HG03097 (cell line): Measurements from ENCODE around the gene B4GALT5.

ENCODE experiments used
- ATAC-seq: cut with Tn5 transposase; IDR thresholded peaks from one replicate; pipeline ENCODE4 v1.9.1; 2021; ENCODE audit not compliant: unreplicated experiment, low FRiP score

Gene B4GALT5

DNA sequence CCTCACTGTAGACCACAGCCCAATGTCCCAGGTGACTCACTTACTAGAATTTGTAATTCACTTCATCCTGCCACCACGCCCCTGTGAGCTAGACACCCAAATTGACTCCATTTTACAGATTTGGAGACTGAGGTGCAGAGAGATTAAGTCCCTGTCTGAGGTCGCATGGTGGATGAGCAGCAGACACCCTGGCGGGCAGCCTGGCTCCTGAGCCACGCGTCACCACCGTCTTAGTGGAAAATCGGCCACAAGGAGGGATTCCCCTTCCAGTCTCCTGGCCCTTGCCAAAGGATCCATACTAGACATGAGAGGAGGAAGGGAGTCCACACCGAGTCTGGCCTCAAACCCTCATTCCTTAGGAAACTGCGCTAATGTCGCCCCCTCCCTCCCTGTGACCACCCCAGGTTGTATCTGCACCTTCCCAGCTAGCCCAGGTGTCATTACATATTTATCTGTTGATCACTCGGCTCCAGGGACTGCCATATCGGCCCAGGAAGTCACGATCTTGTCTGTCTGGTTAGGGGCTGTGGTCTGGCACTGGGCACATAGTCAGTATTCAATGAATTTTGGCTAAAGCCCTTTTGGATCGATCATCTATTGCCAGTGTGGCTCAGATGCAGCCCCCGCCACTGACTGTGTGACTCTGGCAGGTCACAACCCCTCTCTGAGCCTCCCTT lies 120.1 kb downstream of the B4GALT5 start:
- no peak for ATAC-seq

DNA sequence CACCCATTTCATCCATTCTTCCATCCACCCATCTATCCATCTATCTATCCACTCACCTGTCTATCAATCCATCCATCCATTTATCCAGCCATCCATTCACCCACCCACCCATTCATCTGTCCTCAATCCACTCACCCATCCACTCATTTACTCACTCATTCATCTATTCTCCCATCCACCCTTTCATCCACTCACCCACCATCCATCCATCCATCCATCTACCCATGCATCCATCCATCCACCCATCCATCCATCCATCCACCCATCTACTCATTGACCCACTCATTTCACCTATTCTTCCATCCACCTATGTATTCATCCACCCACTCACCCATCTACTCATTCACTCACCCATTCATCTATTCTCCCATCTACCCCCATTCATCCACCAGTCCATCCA lies 121.6 kb downstream of the B4GALT5 start:
- ATAC-seq = no peak

DNA sequence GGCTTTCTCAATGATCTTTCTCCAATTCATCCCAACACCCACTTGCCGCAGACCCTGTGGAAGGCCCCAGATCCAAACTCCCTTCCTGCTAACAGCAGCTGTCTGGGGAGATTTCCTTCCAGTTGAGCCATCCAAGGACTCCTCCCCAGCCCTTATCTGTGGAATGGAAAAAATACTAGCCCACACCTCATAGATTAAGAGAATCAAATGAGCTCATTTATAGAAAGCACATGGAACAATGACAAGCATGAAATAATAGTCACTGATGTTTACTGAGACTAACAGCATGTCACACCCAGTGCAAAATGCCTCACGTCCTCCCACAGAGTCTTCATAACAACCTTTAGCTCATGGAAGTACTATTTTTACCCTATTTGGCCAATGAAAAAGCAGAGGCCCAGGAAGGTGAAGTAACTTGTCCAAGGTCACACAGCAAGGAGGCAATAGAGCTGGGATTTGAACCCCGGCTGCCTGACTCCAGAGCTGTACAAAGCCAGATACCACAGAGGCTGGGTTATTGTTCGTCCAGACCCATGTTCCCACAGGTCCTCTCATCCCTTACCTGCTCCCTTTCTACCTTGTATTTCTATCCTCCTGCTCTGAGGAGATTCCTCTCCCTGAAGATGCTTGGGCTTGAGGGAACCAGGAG lies 122.3 kb downstream of the B4GALT5 start:
- no peak for ATAC-seq

DNA sequence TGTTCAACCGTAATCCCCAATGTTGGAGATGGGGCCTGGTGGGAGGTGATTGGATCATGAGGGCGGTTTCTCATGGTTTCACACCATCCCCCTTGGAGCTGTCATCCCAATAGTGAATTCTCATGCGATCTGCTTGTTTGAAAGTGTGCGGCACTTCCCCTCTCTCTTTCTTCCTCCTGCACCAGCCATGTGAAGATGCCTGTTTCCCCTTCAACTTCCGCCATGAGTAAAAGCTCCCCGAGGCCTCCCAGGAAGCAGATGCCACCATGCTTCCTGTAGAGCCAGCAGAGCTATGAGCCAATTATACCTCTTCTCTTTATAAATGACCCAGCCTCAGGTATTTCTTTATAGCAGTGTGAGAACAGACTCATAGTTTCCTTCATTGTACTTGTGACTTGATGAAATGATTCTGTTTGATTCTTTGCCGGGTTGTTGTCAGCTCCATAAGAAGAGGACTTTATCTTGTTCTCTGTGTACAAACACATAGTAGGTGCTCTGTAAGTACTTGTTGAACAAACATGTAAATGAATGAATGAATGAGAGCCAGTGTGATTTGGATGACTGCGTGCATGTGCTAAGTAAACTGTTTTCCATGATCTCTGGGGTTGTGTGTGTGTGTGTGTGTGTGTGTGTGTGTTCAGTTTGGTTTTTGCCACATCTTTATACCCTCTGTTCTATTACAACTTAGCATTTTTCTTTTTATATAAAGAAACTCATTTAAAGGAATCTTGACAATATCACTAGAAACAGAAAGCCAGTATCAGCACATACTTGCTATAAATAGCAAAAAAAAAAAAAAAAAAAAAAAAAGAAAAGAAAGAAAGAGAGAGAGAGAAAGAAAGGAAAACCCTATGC lies 123.3 kb downstream of the B4GALT5 start:
- no peak for ATAC-seq

DNA sequence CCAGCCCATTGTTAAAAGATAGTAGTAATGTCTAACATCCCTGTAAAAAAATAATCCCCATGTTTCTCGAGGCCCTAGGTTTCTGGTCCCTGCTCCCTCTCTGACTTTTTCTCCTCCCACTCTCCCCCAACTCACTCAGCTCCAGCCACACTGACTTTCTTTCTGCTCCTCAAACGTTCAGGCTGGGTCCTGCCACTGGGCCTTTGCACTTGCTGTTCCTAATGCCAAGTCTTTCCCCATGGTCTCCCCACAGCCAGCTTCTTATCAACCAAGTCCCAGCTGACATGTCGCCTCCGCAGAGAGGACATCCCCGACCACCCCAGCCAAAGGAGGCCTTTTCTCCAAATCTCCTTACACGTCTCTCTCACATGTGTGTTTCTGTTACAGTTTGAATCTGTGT lies 123.9 kb downstream of the B4GALT5 start:
- no peak for ATAC-seq

DNA sequence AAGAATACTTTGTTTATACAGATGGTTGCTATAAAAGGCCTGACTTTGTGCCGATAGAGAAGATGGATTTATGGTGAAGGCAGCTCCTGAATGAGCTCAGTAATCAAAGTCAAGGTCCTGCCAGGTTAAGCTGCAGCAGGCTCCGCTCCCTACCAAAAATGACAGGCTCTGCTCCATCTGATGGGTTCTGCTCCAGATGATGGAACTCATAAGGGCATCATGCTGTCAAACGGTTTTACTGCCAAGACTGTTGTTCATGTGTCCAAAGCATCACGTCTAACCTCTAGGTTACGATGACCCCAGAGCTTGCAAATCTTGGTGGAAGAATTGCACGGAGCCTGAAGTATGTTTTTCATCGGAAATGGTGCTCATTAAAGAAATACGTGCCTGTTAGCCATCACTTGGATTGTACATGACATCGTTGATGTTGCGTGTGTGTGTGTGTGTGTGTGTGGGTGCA lies 126.5 kb downstream of the B4GALT5 start:
- ATAC-seq = no peak

DNA sequence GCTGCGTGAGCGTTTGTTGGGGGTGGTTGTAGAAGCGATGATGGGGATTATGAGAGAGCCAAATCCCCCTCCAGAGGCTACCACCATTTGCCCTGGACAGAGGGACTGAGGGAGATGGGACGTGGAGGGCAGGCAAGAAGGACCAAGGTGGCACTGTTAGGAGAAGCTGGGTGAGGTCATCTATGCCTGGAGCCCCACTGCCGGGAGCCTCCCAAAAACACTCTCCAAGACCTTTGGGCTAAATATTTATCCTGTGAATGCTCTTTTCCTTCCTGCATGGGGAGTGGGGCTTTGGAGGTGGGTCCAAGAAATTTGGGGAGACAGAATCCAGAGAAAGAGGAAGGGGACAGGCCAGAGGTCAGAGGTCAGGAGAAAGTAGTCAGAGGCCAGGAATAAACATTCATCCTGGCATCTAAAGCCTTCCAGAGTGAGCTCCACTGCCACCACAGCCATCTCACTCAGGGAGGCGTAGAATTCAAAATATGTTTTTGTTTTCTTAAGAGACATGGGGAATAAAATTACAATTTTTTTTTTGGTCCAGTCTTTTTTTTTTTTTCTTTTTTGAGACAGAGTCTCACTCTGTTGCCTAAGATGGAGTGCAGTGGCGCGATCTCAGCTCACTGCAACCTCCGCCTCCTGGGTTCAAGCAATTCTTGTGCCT lies 128.0 kb downstream of the B4GALT5 start:
- ATAC-seq = no peak

DNA sequence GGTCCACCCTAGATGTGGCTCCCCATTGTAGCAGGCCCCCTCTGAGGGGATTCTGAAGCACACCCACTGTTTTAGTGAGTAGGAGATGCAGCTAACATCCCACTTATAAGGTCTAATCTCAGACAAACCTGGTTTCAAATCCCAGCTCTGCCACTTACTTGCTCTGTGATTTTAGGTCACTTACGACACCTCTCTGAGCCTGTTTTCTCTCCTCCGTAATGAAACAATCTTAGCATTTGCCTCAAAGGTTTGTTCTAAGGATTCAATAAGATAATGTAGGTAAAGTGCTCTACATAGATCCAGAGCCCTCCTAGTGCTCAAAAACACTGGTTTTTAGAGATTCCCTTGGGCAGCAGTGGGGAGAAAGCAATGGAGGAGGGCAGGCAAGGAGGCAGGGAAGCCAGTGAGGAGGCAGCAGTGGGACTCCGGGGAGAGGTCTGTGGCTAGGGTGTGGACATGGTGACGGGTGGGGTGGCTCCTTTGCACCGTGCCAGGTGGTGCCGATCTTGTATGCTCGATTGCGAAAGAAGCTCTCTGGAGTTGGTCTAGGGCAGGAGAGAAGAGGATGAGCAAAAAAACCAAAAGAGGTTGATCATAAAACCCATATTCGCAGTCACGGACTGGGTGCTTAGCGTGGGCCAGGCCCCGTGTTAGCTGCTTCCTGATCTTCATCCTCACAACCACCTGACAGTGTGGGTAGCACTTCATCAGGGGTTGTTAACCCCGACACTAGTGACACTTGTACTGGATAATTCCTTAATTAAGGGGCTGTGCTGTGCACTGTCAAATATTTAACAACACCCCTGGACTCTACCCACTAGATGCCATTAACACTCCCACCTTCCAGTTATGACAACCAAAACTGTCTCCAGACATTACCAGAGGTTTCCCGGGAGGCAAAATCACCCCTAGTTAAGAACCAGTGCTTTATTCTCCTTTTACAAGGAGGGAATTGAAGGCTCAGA lies 129.0 kb downstream of the B4GALT5 start:
- no peak for ATAC-seq

DNA sequence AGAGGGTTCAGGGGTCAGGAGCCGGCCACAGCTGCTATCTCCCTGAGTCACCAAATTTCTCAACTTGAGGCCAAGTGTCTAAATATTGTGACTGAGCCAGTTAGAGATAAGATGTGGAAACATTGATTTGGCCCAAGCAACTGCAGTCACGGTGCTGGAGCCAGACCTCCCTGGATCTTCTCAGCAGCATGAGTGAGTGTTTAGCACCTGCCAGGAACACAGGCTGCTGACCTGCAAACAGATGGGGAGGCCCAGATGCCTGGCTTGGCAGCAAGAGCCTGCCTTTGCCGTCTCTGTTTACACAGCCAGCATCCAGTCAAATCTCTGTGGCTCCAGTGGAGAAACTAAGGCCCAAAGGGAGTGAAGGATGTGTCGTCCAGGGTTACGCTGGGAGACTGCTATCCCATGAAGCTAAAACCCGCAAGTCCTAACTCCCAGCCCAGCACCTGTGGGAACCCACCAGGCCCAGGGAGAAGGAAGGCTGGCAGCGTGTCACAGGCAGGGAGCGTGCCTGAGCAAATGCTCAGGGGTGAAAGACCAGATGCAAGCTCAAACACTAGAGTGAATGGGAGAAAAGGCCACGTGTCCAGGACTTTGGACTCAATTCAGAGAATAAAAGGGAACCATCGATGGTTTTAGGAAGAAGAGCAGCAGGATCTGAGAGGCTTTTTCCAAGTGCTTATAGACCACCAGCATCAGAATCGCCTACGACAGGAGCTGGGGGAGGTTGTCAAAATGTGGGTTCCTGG lies 129.8 kb downstream of the B4GALT5 start:
- no peak for ATAC-seq

DNA sequence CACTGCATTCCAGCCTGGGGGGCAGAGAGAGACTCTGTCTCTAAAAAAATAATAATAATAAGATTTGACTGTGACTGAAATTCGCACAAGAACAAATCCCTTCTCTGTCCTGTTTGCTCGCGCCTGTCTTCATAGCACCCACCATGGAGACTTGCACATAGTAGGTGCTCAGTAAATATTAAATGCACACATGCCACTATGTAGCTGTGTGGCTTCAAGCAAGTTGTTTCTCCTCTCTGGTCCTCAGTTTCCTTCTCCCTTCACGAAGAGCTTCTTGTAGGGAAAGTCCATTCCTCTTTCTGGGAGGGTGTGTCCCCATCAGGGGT lies 130.4 kb downstream of the B4GALT5 start:
- ATAC-seq = no peak
